Measurements from ENCODE around the gene RGMB.
"Not testable (repeated sequence)": the region's sequence is repeated elsewhere in the genome, so short reads cannot be mapped to it uniquely, and the experiment has no call there.

RGMB gene

DNA sequence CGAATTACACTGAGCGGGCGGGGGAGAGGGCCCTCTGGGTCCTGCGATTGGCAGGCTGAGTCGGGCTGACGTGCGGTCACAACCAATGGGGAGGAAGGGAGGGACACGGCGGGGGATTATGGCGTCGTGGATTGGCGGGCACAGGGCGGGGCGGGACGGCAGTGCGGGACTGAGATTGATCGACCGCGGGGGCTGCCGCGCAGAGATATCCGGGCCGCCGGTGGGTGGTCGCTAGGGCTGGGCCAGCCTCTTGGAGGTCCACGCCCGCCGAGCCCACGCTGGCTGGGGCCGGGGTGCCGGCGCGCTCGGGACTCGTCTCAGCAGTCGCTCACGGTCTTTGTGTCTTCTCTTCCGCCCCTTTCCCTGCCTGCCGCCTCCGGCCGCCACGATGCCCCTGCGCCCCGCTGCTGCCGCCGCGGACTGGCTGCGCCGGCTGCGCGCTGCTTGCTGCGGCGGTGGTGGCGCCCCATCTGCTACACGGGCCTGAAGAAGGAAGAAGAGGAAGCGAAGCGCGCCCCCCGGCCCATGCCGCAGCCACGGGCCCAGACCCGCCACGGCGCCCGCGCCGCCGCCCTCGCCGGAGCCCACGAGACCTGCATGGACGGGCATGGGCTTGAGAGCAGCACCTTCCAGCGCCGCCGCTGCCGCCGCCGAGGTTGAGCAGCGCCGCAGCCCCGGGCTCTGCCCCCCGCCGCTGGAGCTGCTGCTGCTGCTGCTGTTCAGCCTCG is at the start of gene RGMB:
RGMB (plus strand) TSS at position 200 of the 728 bp plus-strand sequence; CDS start at position 608, 408 bp downstream.
- TF ChIP-seq CTCF (IDR thresholded peaks at IDR 0.05) (no peak), ZFX (IDR thresholded peaks at IDR 0.05; ENCODE audit: borderline replicate concordance) (no peak)
- H3K27ac ChIP-seq, result peak within 1 kb of the TSS; percentile 92

DNA sequence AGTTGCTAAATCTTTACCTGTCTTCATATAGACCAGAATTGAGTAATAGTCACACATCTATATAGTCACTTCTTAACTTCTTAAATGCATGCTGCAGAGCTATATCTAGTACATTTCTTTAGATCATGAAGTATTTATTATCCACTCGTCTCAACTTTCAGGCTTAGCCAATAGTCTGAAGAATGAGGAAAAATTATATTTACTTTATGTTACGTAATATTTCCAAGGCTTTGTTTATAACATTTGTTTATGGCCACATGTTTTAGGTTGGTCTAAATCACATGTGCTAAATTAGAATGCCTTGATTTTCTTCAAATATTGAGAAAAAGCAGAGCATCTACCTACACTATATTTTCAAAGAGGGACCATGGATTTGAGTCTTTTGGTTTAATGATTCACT is 47.2 kb upstream of the RGMB start:
- TF ChIP-seq ZFX (IDR thresholded peaks at IDR 0.05; ENCODE audit: borderline replicate concordance) (no peak), CTCF (IDR thresholded peaks at IDR 0.05) (no peak)
- no peak overlapping the region for H3K27ac ChIP-seq

GRCh38 chr5:98727686-98728085 is 45.8 kb upstream of the RGMB start:
- no peak overlapping the region for H3K27ac ChIP-seq
- TF ChIP-seq ZFX (IDR thresholded peaks at IDR 0.05; ENCODE audit: borderline replicate concordance), result no peak
- no peak for TF ChIP-seq CTCF (IDR thresholded peaks at IDR 0.05)

DNA sequence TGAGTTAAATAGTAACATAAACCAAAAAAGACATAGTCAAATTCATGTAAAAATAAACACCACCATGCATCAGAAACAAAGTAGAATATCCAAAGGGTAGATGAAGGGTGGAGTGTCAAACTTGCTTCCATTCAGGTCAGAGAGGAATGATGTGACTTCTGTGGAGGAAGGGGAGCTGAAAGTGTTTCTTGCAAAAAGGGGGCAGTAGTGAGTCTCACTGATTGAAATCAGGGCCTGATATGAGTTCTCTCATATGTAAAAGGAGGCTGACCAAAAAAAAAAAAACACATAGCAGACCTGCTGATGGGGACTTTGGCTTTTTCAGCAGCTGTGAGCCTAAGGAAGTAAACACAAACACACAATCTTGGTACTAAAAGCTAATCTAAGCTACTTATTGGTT is 38.8 kb upstream of the RGMB start:
- no peak overlapping the region for H3K27ac ChIP-seq
- TF ChIP-seq ZFX (IDR thresholded peaks at IDR 0.05; ENCODE audit: borderline replicate concordance) (no peak), CTCF (IDR thresholded peaks at IDR 0.05) (peak; percentile 44)

DNA sequence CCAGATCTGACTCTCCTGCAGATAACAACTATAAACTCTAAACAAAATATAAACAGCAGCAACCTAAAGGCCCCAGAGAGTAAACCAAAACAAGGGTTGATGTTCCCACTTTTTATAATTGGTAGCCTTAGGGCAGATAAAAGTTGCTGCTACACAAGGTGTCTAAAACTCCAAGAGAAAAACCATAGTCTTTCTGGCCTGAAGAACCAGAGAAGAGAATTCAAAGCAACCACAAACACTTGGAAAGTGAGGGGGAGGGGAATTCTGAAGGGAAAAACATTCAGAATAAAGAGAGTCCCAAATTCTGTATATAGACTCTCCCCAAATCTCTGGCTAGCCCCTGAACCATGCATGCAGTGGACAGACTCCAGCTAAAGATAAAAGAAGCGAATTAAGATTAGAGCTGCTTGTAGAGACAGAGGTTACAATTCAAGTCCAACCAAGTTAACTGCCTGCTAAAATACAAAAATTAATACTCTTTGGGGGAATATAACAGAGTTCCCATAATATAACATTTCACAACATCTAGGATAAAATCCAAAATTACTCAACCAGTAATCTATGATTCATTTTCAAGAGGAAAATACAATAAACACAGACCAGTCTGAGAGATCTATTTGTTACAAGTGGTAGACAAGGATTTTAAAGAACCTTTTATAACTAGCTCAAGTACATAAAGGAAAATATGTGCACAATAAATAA is 37.5 kb upstream of the RGMB start:
- no peak overlapping the region for H3K27ac ChIP-seq
- TF ChIP-seq CTCF (IDR thresholded peaks at IDR 0.05), result no peak
- no peak for TF ChIP-seq ZFX (IDR thresholded peaks at IDR 0.05; ENCODE audit: borderline replicate concordance)

DNA sequence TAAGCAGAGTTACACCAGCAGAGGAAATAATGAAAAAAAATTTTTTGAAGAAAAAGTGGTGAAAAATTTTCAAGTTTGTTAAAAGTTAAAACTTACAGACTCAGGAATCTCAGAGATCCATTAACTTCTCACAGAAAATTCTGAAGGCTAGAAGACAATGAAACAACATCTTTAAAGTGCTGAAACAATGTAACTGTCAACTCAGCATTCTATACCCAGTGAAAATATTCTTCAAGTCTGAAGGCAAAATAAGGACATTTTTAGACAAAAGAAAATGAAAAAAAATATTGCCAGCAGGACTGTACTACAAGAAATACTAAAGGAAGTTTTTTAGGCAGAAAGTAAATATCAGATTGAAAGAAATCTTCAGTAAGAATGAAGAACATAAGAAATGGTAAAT is 36.7 kb upstream of the RGMB start:
- TF ChIP-seq ZFX (IDR thresholded peaks at IDR 0.05; ENCODE audit: borderline replicate concordance) (no peak), CTCF (IDR thresholded peaks at IDR 0.05) (no peak)
- no peak overlapping the region for H3K27ac ChIP-seq

DNA sequence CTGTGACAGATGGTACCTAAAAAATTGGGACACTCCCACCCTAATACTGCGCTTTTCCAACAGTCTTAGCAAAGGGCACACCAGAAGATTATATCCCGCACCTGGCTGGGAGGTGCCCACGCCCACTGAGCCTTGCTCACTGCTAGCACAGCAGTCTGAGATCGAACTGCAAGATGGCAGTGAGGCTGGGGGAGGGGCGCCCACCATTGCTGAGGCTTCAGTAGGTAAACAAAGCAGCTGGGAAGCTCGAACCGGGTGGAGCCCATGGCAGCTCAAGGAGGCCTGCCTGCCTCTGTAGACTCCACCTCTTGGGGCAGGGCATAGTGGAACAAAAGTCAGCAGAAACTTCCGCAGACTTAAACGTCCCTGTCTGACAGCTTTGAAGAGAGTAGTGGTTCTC is 36.0 kb upstream of the RGMB start:
- H3K27ac ChIP-seq, result not testable (repeated sequence)

DNA sequence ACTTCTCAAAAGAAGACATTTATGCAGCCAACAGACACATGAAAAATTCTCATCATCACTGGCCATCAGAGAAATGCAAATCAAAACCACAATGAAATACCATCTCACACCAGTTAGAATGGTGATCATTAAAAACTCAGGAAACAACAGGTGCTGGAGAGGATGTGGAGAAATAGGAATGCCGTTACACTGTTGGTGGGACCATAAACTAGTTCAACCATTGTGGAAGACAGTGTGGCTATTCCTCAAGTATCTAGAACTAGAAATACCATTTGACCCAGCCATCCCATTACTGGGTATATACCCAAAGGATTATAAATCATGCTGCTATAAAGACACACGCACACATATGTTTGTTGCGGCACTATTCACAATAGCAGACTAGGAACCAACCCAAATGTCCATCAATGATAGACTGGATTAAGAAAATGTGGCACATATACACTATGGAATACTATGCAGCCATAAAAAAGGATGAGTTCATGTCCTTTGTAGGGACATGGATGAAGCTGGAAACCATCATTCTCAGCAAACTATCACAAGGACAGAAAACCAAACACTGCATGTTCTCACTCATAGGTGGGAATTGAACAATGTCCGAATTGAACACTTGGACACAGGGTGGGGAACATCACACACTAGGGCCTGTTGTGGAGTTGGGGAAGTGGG is 34.8 kb upstream of the RGMB start:
- not testable (repeated sequence) for H3K27ac ChIP-seq
